Mesothelial cell of epicardium (in vitro differentiated cells): ENCODE measurements around the gene TBC1D32. TPM values are rescaled to one million over a fixed set of nuclear protein-coding genes. Genes with fewer than 3 reads are reported as not detected.

Experiments
- DNase-seq, 2 experiments: peaks; one replicate each; pipeline ENCODE4 v3.0.0; 2021; ENCODE audit warnings: low spot score in 2 of 2; ENCODE audit not compliant: unreplicated experiment in 2 of 2
- H3K27ac Mint-ChIP-seq: 2 replicates; pipeline ENCODE4 v1.8.0; 2021; ENCODE audit warnings: mixed read lengths
- H3K27me3 Mint-ChIP-seq: 2 replicates; pipeline ENCODE4 v1.8.0; 2021; ENCODE audit warnings: low read depth, mixed read lengths
- H3K36me3 Mint-ChIP-seq: 2 replicates; pipeline ENCODE4 v1.8.0; 2021; ENCODE audit warnings: mixed read lengths
- H3K4me1 Mint-ChIP-seq: 2 replicates; pipeline ENCODE4 v1.8.0; 2021; ENCODE audit warnings: mixed read lengths
- H3K4me3 Mint-ChIP-seq: 2 replicates; pipeline ENCODE4 v1.8.0; 2021; ENCODE audit warnings: mild to moderate bottlenecking, moderate library complexity, mixed read lengths
- H3K9me3 Mint-ChIP-seq: 2 replicates; pipeline ENCODE4 v1.8.0; 2021; ENCODE audit warnings: mixed read lengths
- CTCF ChIP-seq: fragments of 200-600 bp; sonication (generic); IDR thresholded peaks from one replicate; pipeline ENCODE4 v1.5.0; 2021; ENCODE audit warnings: antibody characterized with exemption; ENCODE audit not compliant: unreplicated experiment
- total RNA-seq: library from RNA; stranded (reverse); gene quantifications from 3 replicates; pipeline ENCODE4 v1.2.1, GENCODE V29; 2021

TBC1D32 gene
- total RNA-seq, 1 donor from 2014 or later: 30.1 TPM

GRCh38 chr6:121040831-121041230, 293.4 kb downstream of the TBC1D32 start:
- DNase-seq: no peak
- Mint-ChIP-seq H3K27me3 (no peaks in the 10 kb centered on the region), H3K36me3 (peaks cover 5% of the 10 kb centered on the region), H3K4me3 (no peak overlapping the region), H3K27ac (no peak overlapping the region), H3K4me1 (peaks cover 23% of the 10 kb centered on the region), H3K9me3 (peaks cover 25% of the 10 kb centered on the region)
- TF ChIP-seq CTCF: no peak

GRCh38 chr6:121033091-121033490, 301.2 kb downstream of the TBC1D32 start:
- Mint-ChIP-seq H3K9me3 (no peaks in the 10 kb centered on the region), H3K4me3 (no peak overlapping the region), H3K27me3 (no peaks in the 10 kb centered on the region), H3K36me3 (no peaks in the 10 kb centered on the region), H3K27ac (no peak overlapping the region), H3K4me1 (no peaks in the 10 kb centered on the region)
- DNase-seq: no peak
- TF ChIP-seq CTCF: no peak

- Mint-ChIP-seq H3K4me1 (no peaks in the 10 kb centered on the region), H3K9me3 (no peaks in the 10 kb centered on the region), H3K27me3 (no peaks in the 10 kb centered on the region), H3K36me3 (no peaks in the 10 kb centered on the region), H3K27ac (no peak overlapping the region), H3K4me3 (no peak overlapping the region)
- DNase-seq: no peak
- TF ChIP-seq CTCF: no peak
Observed at GRCh38 chr6:121032268-121033006, 301.8 kb downstream of the TBC1D32 start.

Other genes with a start within 250 kb of the TBC1D32 start
- gene GJA1, start 101.2 kb upstream of the TBC1D32 start, total RNA-seq: 125 to 140 TPM (median 136 TPM) in 3 replicates